Osteoblast (primary cell): ENCODE measurements around the gene LAMC1. TPM values are rescaled to one million over a fixed set of nuclear protein-coding genes. Genes with fewer than 3 reads are reported as not detected.
A peak's percentile ranks its signal among the peaks of the same experiment; 100 is the strongest.

Experiments
- DNase-seq: peaks from one replicate; pipeline ENCODE4 v3.0.0; 2011; ENCODE audit warnings: low spot score, mixed read lengths; ENCODE audit not compliant: insufficient read length; ENCODE audit errors: missing footprints
- H2AFZ ChIP-seq: 2 replicates; pipeline ENCODE4 v1.6.0; 2011; ENCODE audit warnings: mild to moderate bottlenecking, low read length
- H3K27ac ChIP-seq: 2 replicates; pipeline ENCODE4 v1.5.1; 2011; ENCODE audit warnings: mild to moderate bottlenecking, low read depth, low read length, moderate library complexity
- H3K27me3 ChIP-seq: 2 replicates; pipeline ENCODE4 v1.6.0; 2012; ENCODE audit warnings: mild to moderate bottlenecking, control low read depth, inconsistent platforms, low read length, moderate library complexity; ENCODE audit not compliant: insufficient read depth
- H3K36me3 ChIP-seq: 2 replicates; pipeline ENCODE4 v1.5.1; 2011; ENCODE audit warnings: mild to moderate bottlenecking, low read length, control low read depth, moderate library complexity; ENCODE audit not compliant: insufficient read depth
- H3K4me1 ChIP-seq: 2 replicates; pipeline ENCODE4 v1.5.1; 2011; ENCODE audit warnings: mild to moderate bottlenecking, low read length, control low read depth, moderate library complexity; ENCODE audit not compliant: insufficient read depth
- H3K4me2 ChIP-seq: 2 replicates; pipeline ENCODE4 v1.6.0; 2011; ENCODE audit warnings: mild to moderate bottlenecking, low read length; ENCODE audit not compliant: insufficient read depth
- H3K4me3 ChIP-seq: fragments of 200-600 bp; sonication (generic); 3 replicates; pipeline ENCODE4 v1.5.1; 2012; ENCODE audit warnings: mild to moderate bottlenecking, low read length, inconsistent platforms; ENCODE audit not compliant: insufficient read depth
- H3K79me2 ChIP-seq: 2 replicates; pipeline ENCODE4 v1.6.0; 2012; ENCODE audit warnings: mild to moderate bottlenecking, low read length, control low read depth, inconsistent platforms; ENCODE audit not compliant: insufficient read depth
- H3K9me3 ChIP-seq: 2 replicates; pipeline ENCODE4 v1.5.1; 2011; ENCODE audit warnings: low read depth, low read length, control low read depth
- H4K20me1 ChIP-seq: 2 replicates; pipeline ENCODE4 v1.6.0; 2012; ENCODE audit warnings: mild to moderate bottlenecking, low read length, control low read depth; ENCODE audit not compliant: insufficient read depth
- total RNA-seq: library from RNA; depleted of rRNA; stranded (reverse); fragments of >200 nt; gene quantifications from 2 replicates; pipeline ENCODE4 v1.2.3, GENCODE V29; 2012
- TF ChIP-seq, protein P1 (sequence below): IDR thresholded peaks from 2 replicates; pipeline ENCODE4 v1.5.1; 2011; ENCODE audit warnings: mild to moderate bottlenecking, low read depth, low read length, moderate library complexity; ENCODE audit errors: extremely low read depth

The LAMC1 gene
- total RNA-seq, 1 donor: 966 TPM

DNA sequence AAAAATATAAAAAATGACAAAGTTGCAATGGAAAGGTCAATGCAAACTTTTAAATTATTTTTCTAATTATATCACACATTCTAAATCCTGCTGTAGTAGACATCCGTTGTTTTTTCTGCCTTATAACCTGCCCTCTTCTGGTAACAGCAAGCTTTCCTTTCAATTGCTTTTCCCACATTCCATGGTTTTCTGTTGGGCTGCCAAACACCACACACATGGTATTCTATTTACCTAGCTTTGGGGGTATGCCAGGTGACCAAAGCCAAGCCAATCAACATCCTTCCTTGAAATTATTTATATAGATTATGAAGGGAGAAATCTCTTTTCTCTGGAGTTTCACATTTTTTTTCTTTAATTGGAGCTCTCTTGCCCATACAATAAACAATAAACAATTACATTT is 3.4 kb upstream of the LAMC1 start:
- Histone ChIP-seq H3K79me2 (peaks cover 15% of the 10 kb centered on the region), H3K36me3 (no peaks in the 10 kb centered on the region), H2AFZ (no peak overlapping the region), H3K4me2 (no peak overlapping the region), H3K27ac (no peak overlapping the region), H3K27me3 (no peaks in the 10 kb centered on the region), H3K4me1 (peaks cover 6% of the 10 kb centered on the region), H3K4me3 (no peak overlapping the region), H4K20me1 (no peaks in the 10 kb centered on the region), H3K9me3 (no peaks in the 10 kb centered on the region)
- DNase-seq: peak; percentile 76
- TF ChIP-seq, protein P1, sequence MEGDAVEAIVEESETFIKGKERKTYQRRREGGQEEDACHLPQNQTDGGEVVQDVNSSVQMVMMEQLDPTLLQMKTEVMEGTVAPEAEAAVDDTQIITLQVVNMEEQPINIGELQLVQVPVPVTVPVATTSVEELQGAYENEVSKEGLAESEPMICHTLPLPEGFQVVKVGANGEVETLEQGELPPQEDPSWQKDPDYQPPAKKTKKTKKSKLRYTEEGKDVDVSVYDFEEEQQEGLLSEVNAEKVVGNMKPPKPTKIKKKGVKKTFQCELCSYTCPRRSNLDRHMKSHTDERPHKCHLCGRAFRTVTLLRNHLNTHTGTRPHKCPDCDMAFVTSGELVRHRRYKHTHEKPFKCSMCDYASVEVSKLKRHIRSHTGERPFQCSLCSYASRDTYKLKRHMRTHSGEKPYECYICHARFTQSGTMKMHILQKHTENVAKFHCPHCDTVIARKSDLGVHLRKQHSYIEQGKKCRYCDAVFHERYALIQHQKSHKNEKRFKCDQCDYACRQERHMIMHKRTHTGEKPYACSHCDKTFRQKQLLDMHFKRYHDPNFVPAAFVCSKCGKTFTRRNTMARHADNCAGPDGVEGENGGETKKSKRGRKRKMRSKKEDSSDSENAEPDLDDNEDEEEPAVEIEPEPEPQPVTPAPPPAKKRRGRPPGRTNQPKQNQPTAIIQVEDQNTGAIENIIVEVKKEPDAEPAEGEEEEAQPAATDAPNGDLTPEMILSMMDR: peak; percentile 43

DNA sequence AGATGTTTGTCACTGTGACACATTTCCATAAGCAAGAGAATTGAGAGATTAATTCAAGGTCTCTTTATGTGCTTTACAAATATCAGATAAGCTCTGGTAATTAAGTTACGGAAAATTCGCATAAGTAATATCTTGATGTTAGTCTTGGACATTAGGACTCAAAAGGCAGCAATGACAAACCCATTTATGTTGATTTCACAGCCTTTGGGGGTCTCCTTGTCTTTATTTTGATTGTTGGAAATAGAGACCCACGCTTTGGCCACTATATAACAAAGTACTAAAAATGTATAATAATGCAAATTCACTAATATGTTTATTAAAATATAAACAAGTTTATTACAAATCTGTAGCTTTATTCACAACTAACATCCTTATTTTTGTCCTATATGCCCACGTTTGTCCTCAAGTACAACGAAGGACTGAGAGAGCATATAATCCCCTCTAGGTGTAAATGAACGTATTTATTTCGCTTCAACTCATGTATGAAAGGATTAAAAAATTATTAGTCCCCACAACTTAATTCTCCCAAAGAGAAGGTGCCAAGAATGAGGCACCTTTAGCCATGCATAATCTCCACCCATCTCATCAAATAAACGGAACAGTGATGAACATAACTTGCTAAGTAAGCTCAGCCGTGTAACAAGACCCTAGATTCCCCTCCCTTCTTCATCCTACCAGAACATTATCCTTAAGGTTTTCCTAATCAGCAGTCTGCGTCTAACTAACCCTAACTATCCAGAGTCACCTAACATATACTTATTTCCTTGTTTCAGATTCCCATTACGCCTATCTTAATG is 1.6 kb upstream of the LAMC1 start:
- peak overlapping the region; percentile 96 for H3K27ac ChIP-seq
- peaks cover 12% of the 10 kb centered on the region for H3K4me1 ChIP-seq
- H3K36me3 ChIP-seq: no peaks in the 10 kb centered on the region
- H3K27me3 ChIP-seq: no peaks in the 10 kb centered on the region
- peaks cover 32% of the 10 kb centered on the region for H3K79me2 ChIP-seq
- DNase-seq: no peak
- H3K9me3 ChIP-seq: no peaks in the 10 kb centered on the region
- H3K4me2 ChIP-seq: peak overlapping the region; percentile 90
- H3K4me3 ChIP-seq: peak overlapping the region; percentile 92
- peak overlapping the region; percentile 61 for H2AFZ ChIP-seq
- TF ChIP-seq, protein P1: no peak
- peaks cover 8% of the 10 kb centered on the region for H4K20me1 ChIP-seq

DNA sequence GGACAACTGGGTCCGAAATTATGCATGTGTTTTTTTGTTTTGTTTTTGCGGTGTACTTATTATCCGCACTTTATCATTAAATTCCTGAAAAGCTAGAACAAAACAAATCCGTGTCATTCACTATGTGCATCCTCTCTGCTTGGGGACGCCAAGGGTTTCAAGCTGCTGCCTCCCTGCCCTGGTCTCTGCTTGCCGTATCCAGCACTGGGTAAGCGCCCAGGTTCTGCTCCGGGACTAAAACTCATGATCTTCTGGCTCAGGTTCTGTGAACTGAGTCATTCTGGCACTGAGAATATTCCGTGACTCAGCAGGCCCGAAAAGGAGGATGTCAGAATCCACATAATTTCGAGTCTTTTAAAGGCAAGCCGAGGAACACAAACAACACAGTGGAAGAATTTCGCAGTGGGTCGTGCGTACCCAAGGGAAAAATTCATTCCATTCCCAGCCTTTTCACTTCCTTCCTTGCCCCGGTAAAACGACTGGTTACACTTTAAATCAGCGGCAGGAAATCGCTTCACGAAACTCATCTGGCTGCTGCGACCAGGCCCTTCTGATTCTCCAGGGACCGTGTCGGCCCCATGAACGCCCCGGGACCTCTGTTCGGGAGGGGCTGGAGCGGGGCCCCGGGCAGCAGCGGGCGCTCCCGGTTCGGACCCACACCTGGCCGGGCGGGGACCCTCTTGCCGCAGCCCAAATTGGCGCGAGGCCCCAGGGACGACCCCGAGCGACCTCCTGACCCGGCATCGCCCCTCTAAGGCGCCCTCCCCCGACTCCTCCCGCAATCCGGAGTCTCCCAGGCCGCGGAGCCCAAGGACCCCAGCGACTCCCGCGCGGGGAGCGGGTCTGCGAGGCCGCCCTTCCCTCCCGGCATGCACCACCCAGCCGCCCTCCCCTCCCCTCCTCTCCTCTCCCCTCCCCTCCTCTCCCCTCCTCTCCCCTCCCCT is 746 bp upstream of the LAMC1 start:
- peak overlapping the region; percentile 61 for H2AFZ ChIP-seq

More for the DNA sequence above, 746 bp upstream of the LAMC1 start:
- H3K36me3 ChIP-seq: no peaks in the 10 kb centered on the region
- peak; percentile 93 for DNase-seq
- H3K9me3 ChIP-seq: no peaks in the 10 kb centered on the region
- peak overlapping the region; percentile 96 for H3K27ac ChIP-seq
- TF ChIP-seq, protein P1: no peak
- peak overlapping the region; percentile 90 for H3K4me2 ChIP-seq
- peaks cover 41% of the 10 kb centered on the region for H3K79me2 ChIP-seq
- H3K4me3 ChIP-seq: peak overlapping the region; percentile 92
- H3K4me1 ChIP-seq: peaks cover 20% of the 10 kb centered on the region
- no peaks in the 10 kb centered on the region for H3K27me3 ChIP-seq
- peaks cover 16% of the 10 kb centered on the region for H4K20me1 ChIP-seq
